Fibroblast of villous mesenchyme (primary cell): ENCODE results near the gene EXOSC3. TPM values are rescaled to one million over a fixed set of nuclear protein-coding genes. Genes with fewer than 3 reads are reported as not detected.
A peak's percentile ranks its signal among the peaks of the same experiment; 100 is the strongest.
"Not testable (repeated sequence)": the region's sequence is repeated elsewhere in the genome, so short reads cannot be mapped to it uniquely, and the experiment has no call there.

Source experiments
- DNase-seq: peaks from one replicate; pipeline ENCODE4 v3.0.0-alpha.2; 2010; ENCODE audit warnings: low read depth
- H3K4me3 ChIP-seq: 2 replicates; pipeline ENCODE4 v1.5.1; 2011; ENCODE audit warnings: low read depth, mild to moderate bottlenecking, low read length
- CTCF ChIP-seq: IDR thresholded peaks from 2 replicates; pipeline ENCODE4 v1.5.1; 2012; ENCODE audit warnings: low read depth, mild to moderate bottlenecking, low read length; ENCODE audit not compliant: insufficient read depth
- total RNA-seq: library from RNA; depleted of rRNA; stranded (reverse); fragments of >200 nt; gene quantifications from 2 replicates; pipeline ENCODE4 v1.2.3, GENCODE V29; 2012

EXOSC3 gene
- total RNA-seq, 1 donor: 30.2 TPM

GRCh38 chr9:37753489-37754190 lies 31.2 kb downstream of the EXOSC3 start, which contains the start of gene TRMT10B:
Gene TRMT10B, plus strand, starts transcription at chr9:37753805. Its CDS starts 8,127 bp downstream, at chr9:37761932.
- peak; percentile 72 for DNase-seq
- H3K4me3 ChIP-seq: peak within 1 kb of the TSS; percentile 80
- TF ChIP-seq CTCF: no peak

- no peak for DNase-seq
- peak overlapping the region; percentile 80 for H3K4me3 ChIP-seq
Measured at GRCh38 chr9:37752642-37753488, 32.0 kb downstream of the EXOSC3 start.

GRCh38 chr9:37752112-37752511 lies 32.8 kb downstream of the EXOSC3 start:
- not testable (repeated sequence) for DNase-seq, H3K4me3 ChIP-seq

More at GRCh38 chr9:37752642-37753488, 32.0 kb downstream of the EXOSC3 start:
- TF ChIP-seq CTCF: no peak

GRCh38 chr9:37751704-37752103 lies 33.2 kb downstream of the EXOSC3 start:
- DNase-seq, H3K4me3 ChIP-seq: not testable (repeated sequence)

GRCh38 chr9:37751186-37751585 lies 33.7 kb downstream of the EXOSC3 start:
- no peak for TF ChIP-seq CTCF
- H3K4me3 ChIP-seq: no peak overlapping the region
- DNase-seq: no peak

GRCh38 chr9:37749129-37749528 lies 35.7 kb downstream of the EXOSC3 start:
- H3K4me3 ChIP-seq: no peak overlapping the region
- no peak for DNase-seq
- no peak for TF ChIP-seq CTCF

GRCh38 chr9:37747271-37747753 lies 37.6 kb downstream of the EXOSC3 start:
- peak; percentile 98 for TF ChIP-seq CTCF
- peak; percentile 82 for DNase-seq
- no peak overlapping the region for H3K4me3 ChIP-seq
